ENCODE measurements around the gene PROKR1.

The PROKR1 gene

GRCh38 chr2:68643874-68644485, 601 bp downstream of the PROKR1 start:
- TF ChIP-seq CTCF (IDR thresholded peaks at IDR 0.05): no peak
- DNase-seq: no peak
- H3K4me3 ChIP-seq: peak overlapping the region; percentile 37 to 57
- H3K9me3 ChIP-seq: peaks cover 0 to 4% (median 0%) of the 10 kb centered on the region in 3 donors
- H3K36me3 ChIP-seq: no peaks in the 10 kb centered on the region
- peaks cover 0 to 57% of the 10 kb centered on the region in 2 donors for H3K27me3 ChIP-seq
- H3K4me1 ChIP-seq: peaks cover 0 to 16% (median 13%) of the 10 kb centered on the region in 4 donors
- no peak overlapping the region for H3K27ac ChIP-seq
- intact Hi-C loops (cut with DNase I; ENCODE audit: low total_unique reads): no loop called here

DNA sequence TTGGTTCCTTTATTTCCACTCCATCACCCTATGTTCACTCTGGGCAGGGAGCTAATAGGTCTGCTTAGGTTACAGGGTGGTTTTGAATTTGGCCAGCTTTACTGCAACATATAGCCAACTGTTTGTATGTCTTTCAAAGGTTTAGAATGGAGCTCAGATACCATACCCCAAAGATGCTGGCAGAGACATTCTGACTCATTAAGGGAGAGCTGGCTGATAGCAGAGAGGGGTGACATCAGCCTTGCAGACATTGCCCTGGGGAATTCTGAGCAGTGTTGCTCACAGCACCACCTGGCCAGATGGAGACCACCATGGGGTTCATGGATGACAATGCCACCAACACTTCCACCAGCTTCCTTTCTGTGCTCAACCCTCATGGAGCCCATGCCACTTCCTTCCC, 2.1 kb downstream of the PROKR1 start:
- no peak for DNase-seq
- H3K9me3 ChIP-seq: peaks cover 0 to 4% (median 0%) of the 10 kb centered on the region in 3 donors
- H3K4me1 ChIP-seq: peaks cover 0 to 16% (median 13%) of the 10 kb centered on the region in 4 donors
- intact Hi-C loops (cut with DNase I; ENCODE audit: low total_unique reads): no loop called here
- peaks cover 0 to 54% of the 10 kb centered on the region in 2 donors for H3K27me3 ChIP-seq
- H3K27ac ChIP-seq: no peak overlapping the region
- H3K36me3 ChIP-seq: no peaks in the 10 kb centered on the region
- TF ChIP-seq CTCF (IDR thresholded peaks at IDR 0.05): no peak
- H3K4me3 ChIP-seq: no peak overlapping the region

GRCh38 chr2:68646303-68646702, 2.9 kb downstream of the PROKR1 start:
- peaks cover 0 to 46% of the 10 kb centered on the region in 2 donors for H3K27me3 ChIP-seq
- H3K4me3 ChIP-seq: no peak overlapping the region
- intact Hi-C loops (cut with DNase I; ENCODE audit: low total_unique reads): no loop called here
- H3K36me3 ChIP-seq: no peaks in the 10 kb centered on the region
- TF ChIP-seq CTCF (IDR thresholded peaks at IDR 0.05): no peak
- DNase-seq: no peak
- peaks cover 0 to 16% (median 13%) of the 10 kb centered on the region in 4 donors for H3K4me1 ChIP-seq
- no peak overlapping the region for H3K27ac ChIP-seq
- peaks cover 0 to 3% (median 0%) of the 10 kb centered on the region in 3 donors for H3K9me3 ChIP-seq

DNA sequence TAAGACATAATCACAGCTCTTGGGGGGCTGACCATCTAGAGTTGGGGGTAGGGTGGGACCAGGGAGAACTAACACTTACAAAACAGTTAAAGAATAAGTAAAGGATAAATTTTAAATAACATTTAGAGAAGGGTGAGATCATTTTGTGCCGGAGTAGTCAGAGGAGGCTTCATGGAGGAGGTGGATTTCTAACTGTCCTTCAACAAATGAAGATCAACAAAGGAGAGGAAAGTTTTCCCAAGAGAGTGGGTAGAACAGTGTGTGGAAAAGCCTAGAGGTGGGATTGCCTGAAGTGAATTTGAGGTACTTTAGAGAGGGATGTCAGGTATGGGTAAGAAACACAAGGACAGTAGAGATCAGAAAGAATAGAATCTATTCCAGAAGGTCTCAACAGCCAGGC, 7.3 kb downstream of the PROKR1 start:
- no peak for TF ChIP-seq CTCF (IDR thresholded peaks at IDR 0.05)
- Histone ChIP-seq H3K4me1 (no peaks in the 10 kb centered on the region), H3K4me3 (no peak overlapping the region), H3K27me3 (peaks cover 0 to 27% of the 10 kb centered on the region in 2 donors), H3K36me3 (no peaks in the 10 kb centered on the region), H3K27ac (no peak overlapping the region), H3K9me3 (no peaks in the 10 kb centered on the region)
- intact Hi-C loops (cut with DNase I; ENCODE audit: low total_unique reads): no loop called here
- DNase-seq: no peak

DNA sequence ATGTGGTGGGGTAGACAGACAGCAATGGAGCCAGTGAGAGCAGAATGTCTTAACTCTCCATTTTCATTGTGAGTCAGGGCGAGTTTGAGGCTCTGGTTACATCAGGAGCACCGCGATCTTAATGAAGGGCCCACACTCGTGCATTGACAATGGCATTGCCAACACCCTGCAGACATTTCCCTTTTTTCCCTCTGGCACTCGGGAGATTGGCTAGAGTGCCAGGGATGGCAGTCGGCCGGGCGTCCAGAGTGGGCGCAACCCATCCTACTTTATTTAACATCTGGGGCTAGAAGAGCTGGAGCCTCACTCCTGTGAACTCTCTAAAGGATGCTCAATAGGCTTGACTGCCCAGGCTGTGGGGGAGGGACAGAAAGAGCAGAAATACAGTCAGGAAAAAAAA, 9.7 kb downstream of the PROKR1 start:
- no peak for TF ChIP-seq CTCF (IDR thresholded peaks at IDR 0.05)
- no peaks in the 10 kb centered on the region for H3K9me3 ChIP-seq
- H3K27ac ChIP-seq: no peak overlapping the region
- H3K36me3 ChIP-seq: no peaks in the 10 kb centered on the region
- no peak overlapping the region for H3K4me3 ChIP-seq
- no peak for DNase-seq
- no peaks in the 10 kb centered on the region for H3K4me1 ChIP-seq
- intact Hi-C loops (cut with DNase I; ENCODE audit: low total_unique reads): no loop called here
- peaks cover 0 to 14% of the 10 kb centered on the region in 2 donors for H3K27me3 ChIP-seq
